ENCODE measurements around the gene CLEC9A.

Gene CLEC9A

DNA sequence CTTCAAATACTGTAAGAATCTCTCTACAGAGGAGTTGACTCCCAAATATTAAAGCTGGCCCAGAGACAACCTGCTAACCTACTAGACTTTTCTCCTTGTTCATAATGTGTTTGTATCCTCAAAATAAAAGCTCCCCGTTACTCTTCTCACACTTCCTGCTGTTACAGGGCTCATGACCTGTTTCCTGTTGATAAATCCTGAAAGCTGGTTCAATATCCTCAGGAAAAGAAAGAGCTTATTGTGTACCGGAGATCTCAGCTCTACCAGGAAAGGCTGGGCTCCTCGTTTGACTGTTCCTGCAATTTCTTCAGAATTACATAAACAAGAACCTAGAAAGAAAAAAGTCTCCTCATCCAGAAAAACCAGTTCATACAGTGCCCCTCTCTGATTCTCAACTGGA is 37.5 kb downstream of the CLEC9A start:
- no peak for FAIRE-seq

DNA sequence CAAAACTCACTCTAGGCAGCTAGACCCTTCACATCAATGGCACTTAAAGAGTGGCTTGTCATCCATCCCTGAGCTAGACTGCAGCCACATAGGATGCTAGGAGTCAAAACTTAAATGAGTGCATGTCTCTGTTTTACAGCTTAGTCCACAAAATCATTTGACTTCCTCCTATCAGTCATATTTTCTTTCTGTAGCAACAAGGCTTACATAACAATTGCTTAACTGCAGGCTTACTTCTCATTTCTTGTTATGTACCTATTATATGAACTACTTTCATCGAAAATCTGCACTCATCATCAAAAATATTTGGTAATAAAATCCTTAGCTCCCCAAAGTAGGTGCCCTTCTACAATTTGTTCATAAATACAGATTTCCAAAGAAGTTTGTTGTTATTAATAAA is 38.2 kb downstream of the CLEC9A start:
- no peak for FAIRE-seq

DNA sequence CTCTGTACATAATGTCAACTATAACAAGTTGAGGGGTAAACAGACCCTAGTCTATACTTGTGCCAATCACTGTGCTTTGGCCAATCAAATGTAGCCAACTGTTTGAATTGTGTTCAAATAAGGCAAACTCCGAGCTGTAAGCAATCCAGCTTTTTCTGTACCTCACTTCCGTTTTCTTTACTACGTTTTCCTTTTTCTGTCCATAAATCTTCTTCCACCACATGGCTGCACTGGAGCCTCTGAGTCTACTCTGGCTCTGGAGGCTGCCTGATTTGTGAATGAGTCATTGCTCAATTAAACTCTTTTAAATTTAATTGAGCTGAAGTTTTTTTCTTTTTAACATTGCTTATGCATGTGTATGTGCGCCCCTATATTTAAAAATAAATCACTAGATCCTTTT is 38.6 kb downstream of the CLEC9A start:
- FAIRE-seq = no peak

DNA sequence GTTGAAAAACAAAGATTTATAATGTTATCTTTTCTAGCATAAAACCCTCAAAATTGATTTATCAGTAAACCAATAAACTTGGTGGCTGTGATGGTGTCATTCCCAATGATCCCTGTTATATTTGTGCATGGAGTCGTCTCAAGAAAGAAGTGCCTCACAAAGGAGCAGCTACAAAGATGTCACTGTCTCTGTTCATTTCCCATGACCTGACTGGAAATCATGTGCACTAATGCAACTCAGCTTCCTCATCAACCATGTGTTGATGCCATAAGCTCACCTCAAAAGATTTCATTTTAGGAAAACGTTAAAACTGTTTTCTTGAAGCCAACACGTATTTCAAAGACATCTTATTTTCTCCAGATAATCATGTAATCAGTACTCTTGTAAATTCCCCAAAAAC is 39.5 kb downstream of the CLEC9A start:
- no peak for FAIRE-seq

DNA sequence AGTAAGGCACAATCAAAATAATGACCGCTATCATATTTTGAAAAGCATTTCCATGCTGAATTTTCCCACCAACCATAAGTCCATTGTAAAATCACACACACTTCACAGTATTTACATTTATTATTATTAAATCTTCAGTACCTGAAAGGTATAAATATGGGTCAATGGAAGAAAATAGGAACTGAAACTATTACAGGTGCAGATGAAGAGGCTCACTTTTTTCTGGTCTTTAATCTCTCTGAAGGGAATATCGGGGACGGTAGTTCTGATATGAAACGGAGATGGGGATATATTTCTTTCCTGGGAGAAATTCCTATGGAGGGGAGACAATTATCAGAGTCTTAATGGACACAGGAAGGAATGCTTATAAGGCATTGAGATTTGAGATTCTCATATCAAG is 39.9 kb downstream of the CLEC9A start:
- no peak for FAIRE-seq

DNA sequence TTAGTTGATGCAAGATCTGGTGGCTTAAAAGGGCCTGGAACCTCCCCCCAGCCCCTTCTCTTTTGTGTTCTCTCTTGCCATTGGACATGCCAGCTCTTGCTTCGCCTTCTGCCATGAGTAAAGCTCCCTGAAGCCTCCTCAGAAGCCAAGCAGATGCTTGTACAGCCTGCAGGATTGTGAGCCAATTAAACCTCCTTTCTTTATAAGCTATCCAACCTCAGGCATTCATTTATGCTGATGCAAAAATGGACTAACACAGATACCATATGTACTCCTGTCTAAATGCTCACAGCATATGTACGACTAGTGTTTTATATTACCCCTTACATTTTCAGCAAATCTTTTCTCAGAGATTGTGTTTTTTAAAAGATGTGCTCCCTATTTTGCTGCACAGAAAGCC is 41.6 kb downstream of the CLEC9A start:
- no peak for FAIRE-seq

DNA sequence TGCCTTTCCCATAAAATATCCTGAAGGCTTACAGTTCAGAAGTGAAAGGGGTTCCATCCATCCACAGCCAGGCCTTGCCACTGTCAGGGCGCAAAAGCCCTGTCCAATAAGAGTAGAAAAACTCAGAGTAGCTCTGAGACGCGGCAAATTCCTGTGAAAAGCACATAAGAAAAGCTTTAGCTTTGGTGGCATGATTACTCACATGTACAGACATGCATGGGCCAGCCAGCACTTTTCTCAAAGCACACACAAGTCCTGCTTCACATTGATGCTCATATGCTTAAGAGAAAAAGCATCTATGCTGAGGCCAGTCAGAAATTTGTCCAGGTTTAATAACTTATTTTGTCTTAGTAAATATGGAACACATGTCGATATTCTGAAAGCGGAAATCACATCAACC is 42.8 kb downstream of the CLEC9A start:
- no peak for FAIRE-seq

DNA sequence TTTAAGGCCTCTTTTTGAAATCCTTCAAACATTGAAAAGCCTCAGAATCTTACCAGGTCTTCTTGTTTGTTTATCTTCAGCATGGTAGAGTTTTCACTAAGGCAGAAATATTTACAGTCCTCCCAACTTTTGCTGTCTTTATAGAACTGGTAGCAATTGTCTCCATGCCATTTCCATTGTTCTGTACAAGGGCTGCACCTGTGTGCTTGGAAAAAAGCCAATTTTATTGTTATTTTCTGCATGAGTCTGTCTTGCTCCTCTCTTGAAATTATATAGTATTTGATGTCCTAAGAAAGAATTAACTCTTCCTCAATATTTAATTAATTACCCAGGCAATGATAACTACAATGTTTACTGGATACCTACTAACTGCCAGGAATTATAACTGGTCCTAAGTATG is 45.0 kb downstream of the CLEC9A start:
- FAIRE-seq = no peak

DNA sequence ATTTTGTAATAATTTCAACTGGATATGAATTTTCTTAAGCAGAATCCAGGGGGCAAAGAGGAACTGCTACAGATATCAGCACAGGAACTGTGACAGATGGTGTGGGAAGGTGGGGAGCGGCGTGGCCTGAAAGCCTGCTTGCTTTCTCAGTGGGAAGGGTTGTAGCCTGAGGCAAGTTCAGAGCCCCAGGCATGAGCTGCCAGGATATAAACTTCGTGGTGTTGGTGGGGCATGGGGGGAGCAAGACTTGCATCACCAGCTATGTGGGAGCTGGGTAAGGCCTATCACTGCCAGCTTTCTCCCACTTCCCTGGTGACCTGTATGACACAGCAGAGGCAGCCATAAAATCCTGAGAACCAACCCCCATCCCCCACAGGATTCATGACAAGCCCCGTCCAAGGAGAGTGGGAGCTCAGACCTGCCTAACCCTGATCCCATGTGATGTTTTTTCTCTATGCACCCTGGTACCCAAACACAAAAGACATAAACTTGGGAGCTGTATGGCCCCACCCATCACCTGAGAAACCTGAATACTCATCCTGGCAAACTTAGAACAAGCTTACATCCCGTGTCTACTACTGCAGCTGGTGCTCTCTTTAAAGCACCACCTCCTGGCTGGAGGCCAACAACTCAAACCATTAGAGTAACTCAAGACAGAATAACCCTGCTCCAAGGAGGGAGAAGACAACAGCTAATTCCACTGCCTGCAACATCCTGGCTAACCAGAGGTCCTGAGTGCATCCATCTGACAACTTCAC is 51.8 kb downstream of the CLEC9A start:
- FAIRE-seq = no peak

DNA sequence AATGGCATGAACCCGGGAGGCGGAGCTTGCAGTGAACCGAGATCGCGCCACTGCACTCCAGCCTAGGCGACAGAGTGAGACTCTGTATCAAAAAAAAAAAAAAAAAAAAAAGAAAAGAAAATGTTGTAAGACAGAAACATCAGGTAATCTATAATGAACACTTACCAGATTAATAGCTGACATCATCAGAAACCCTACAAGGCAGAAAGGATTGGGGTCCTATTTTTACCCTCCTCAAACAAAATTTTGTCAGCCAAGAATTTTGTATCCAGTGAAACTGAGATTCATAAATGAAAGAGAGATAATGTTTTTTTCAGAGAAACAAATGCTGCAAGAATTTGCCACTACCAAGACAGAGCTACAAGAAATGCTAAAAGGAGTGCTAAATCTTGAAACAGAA is 54.3 kb downstream of the CLEC9A start:
- no peak for FAIRE-seq

DNA sequence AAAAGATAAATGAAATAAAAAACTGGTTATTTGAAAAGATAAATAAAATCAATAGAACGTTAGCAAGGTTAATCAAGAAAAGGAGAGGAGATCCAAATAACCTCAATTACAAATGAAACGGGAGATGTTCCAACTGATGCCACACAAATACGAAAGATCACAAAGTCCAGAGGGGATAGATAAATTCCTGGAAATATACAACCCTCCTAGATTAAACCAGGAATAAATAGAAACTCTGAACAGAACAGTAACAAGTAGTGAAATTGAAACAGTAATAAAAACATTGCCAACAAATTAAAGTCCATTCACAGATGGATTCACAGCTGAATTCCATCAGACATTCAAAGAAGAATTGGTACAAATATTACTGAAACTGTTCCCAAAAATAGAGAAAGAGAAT is 55.9 kb downstream of the CLEC9A start:
- no peak for FAIRE-seq

DNA sequence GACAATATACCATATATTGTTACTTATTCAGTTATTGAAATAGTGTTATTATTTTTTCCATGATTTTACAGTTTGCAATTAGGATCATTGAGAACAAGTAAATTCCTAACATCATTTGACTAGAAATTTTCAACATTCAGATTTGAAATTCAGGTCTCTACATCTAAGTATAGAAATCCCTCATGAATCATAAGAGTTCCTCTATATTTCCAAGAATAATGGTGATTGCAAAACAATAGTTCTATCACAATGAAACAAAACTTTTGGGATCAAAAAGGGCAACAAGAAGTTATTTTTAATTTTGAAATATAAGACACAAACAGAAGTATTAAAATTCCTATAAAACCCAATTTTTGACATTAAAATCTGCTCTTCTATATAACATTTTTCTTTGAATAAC is 57.5 kb downstream of the CLEC9A start:
- no peak for FAIRE-seq

DNA sequence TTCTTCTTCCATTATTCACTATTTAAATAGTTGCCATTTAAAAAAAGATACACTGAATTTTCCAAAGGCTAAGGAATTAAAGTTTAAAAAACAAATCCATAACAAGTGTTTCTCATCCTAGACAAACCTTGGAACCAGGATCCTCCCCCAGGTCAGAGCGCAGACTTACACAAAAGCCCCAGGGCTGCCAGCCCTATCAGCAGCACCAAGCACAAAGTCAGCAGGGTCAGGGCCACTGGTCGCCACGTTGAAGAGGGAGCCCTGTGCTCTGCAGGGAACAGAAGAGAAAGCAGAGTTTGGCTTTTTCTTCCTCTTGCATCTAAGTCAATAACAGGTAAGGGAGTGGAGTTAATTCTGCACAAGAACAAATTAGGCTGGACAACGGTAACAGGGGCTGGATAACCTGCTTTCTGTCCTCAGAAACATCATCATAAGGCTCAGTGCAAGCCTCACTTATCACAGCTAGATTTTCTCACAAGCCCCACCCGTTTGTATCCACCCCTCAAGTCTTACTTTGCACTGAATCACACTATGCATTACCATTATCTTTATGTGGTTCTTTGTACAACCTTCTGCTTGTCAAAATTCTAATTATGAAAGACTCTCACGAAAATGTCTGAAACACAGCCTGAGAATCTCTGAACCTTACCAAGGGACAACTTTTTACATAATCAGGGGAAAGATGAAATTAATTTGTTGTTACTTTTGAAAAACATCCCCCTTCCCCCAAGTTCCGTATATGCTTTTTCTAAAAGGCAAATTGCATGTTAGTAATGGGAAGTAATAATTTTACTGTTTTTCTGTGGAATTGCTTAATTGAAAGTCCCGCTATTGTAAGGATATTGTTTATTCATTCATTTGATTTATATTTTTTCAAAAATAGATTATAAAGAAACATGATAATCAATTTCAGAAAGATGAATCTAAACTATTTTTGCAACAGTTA is 58.7 kb downstream of the CLEC9A start:
- FAIRE-seq = no peak

DNA sequence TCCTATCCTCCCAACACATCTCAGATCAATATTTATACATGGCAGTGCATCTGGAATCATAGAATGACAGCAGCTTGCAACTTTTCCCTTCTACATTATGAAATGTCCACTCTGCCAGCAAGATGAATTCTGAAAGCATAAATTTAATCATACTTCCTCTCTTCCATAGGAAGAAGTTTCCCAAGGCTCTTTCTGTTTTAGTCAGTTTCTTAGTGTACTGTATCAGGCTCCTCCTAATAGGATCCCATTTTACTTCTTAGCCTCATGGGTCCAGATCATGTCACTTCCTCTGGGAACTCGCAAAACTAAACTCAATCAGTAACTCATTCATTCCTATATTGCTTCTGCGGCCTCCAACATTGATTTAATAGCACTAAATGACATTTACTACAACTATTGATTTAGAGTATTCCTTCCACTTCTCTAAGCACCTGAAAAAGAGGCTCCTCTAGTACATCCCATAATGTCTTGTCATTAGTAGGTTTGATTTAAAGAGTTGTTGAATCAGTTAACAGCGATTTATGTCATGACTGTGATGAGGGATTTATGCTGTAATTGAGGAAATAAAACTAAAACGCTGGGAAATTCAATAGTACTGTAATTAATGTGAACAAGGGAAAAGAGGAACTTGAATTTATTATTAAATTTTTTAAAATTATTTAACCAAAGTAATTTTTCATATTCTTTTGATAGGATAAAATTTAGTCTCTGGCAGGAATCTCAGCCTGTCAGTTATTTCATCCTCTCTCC is 64.3 kb downstream of the CLEC9A start:
- FAIRE-seq = no peak

DNA sequence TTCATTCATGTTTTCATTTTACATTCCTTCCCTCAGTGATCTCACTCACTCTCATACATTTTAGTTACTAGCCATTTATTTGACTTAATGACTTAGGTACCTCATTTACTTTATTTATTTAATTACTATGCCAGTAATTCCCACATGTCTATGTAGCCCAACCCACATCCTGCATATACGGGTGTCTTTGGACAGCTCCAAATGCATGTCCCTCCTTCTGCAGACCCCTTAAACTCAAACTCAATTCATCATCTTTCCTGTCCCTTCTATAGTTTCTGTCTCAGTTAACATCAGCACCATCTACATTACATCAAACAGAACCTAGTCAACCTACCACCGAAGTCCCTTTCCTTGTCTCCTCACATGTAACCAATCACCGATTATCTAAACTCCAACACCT is 65.5 kb downstream of the CLEC9A start:
- FAIRE-seq = no peak

DNA sequence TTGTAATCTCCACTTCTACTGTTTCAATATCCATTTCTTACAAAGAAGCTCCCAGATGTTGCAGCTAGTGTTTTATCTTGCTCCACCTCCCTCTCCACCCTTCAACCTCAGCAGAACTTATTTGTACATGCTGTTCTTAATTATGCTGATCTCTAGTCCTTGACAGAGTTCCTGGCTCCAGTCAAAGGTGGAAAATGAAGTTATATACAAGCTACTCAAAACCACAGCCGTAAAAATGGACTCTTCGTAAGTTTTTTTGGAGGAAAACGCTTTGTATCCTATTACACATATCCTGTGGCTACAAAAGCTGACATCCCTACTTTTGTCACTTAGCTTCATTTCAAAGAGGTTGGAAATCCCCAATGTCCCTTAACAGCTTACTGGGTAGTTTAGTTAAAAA is 67.0 kb downstream of the CLEC9A start:
- FAIRE-seq = no peak

DNA sequence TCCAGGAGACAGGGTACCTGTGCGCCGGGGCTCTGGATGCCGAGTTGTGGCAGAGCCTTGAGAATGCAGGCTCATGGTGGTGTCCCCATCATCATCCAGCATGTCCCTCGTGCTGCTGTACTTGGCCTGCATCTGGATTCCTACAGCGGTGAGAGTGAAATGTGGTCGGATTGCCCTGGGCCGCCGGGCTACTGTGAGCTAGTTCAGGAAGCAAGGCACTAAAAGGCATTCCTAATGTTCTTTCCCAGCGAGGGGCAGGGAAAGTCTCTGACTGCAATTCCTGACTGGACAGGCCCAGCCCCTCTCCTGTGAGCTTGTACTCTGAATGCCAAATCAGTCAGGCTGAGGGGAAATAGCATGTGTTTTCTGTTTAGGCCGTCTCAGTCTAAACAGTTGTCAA is 68.3 kb downstream of the CLEC9A start, which contains the start of gene CLEC1A:
Gene CLEC1A (minus strand): TSS at position 195 of the 400 bp plus-strand sequence. CDS start 63 bp downstream, at position 132.
- no peak for FAIRE-seq

DNA sequence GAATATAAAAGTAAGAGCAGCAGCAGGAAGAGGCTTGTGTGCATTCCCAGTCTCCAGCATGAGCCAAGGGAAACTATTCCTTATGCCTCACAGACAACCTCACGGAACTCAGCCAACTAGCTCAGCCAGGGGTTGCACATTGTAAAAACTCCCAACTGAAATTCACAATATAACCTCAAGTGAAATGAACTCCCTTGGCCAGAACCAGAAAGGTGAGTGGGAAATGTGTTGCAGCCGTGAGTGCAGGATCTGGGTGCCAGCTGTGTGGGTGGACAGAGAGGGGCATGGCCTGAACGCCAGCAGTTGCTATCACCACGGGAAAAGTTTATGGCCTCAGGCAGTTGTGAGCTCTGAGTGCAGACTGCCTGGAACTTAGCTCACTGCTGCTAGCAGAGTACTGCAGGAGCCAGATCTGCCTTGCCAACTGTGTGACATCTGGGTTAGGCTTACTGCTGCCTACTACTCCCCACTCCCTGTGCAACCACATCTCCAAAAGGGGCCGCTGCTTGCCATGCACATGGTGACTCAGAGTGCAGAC is 70.6 kb downstream of the CLEC9A start:
- FAIRE-seq = no peak

DNA sequence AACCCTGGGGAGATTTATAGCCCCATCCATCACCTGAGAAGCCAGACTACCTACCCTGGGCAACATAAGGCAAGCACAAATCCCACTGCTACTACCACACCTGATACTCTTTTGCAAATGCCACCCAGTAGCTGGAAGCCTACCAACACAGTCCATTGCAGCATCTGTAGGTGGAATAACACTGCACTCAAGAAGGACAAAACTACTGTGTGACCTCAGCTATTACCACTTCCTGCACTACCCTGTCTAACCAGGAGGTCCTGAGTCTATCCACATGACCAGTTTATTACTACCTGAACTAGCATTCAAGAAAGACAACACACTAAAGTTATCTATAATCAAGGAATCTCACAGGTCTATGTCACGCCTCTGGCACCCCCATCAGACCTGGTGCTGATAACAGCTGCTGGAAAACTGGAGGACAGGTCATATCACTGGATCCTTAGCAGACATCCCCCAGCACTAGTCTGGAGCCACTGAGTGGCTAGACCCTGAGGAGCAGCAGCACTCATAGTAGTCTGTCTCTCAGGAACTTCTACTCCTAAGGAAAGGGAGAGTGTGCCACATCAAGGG is 71.3 kb downstream of the CLEC9A start:
- no peak for FAIRE-seq

DNA sequence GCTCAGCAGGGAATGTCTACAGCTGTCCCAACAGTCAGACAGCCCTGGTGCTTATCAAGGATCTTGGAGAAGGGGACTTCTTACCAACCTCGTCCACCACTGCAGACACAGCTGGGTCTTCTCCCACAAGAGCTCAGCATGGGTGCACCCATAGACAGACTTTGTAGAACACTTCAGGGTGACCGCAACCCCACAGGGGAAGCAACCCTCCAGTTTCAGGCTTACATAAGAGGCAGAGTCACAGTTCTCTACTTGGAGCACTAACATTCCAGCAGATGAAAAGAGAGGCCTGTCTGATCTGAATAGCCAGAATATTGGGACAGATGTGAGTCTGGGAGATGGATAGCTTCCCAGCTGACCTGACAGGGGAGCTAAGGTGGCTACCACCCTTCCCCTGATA is 71.8 kb downstream of the CLEC9A start:
- FAIRE-seq = no peak

DNA sequence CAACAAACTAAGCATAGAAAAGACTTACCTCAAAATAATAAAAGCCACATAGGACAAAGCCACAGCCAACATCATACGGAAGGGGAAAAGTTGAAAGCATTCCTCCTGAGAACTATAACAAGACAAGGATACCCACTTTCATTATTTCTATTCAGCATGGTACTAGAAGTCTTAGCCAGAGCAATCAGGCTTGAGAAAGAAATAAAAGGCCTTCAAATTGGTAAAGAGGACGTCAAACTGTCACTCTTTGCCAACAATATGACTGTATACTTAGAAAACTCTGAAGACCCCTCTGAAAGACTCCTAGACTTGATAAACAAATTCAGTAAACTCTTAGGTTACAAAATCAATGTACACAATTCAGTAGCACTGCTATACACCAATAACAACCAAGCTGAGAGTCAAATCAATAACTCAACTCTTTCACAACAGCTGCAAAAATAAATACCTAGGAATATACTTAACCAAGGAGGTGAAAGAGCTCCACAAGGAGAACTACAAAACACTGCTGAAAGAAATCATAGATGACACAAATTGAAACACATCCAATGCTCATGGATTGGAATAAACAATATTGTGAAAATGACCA is 79.9 kb downstream of the CLEC9A start:
- no peak for FAIRE-seq

DNA sequence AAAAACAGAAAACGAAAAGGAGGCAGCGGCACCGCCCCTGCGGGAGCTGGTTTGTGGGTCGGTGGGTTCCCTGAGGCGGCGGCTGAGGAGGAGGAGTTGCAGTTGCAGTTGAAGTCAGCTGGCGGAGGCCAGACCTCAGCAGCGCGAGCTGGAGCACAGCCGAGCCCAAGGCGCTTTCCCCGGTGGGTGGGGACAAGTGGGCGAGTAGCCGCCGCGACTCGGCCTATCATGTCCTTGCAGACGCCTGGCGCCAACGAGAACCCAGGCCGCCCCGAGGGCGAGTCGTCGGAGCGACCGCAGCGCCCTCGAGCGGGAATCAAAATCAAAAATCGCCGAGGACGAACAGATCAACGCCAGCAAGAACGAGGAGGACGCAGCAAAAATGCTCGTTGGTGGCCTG is 81.0 kb downstream of the CLEC9A start:
- FAIRE-seq = no peak

Data from A204.1 (cell line).